CD8-positive, alpha-beta memory T cell (primary cell): ENCODE measurements around the gene LLPH. TPM values are rescaled to one million over a fixed set of nuclear protein-coding genes. Genes with fewer than 3 reads are reported as not detected.

ENCODE experiments used
- CTCF ChIA-PET: fragments of 350-600 bp; sonication (Branson Sonifier 250); formaldehyde crosslinking; loops from one replicate; lab custom pipeline; 2021; ENCODE audit warnings: antibody characterized with exemption; lab: Charles Lee
- POLR2A ChIA-PET: fragments of 350-600 bp; sonication (Branson Sonifier 250); formaldehyde crosslinking; loops from one replicate; lab custom pipeline; 2021; ENCODE audit warnings: antibody characterized with exemption; lab: Charles Lee
- DNase-seq, 5 donors: peaks; one replicate each; pipeline versions ENCODE4 v3.0.0 to v3.0.0-alpha.2; 2020 to 2022; ENCODE audit warnings: mixed read lengths in 1 of 5
- H3K27ac ChIP-seq: one replicate; pipeline ENCODE4 v1.7.0; 2013; ENCODE audit warnings: low read depth, mild to moderate bottlenecking, low read length, moderate library complexity
- H3K27me3 ChIP-seq: 2 replicates; pipeline ENCODE4 v1.7.0; 2013; ENCODE audit warnings: low read length, mild to moderate bottlenecking; ENCODE audit not compliant: insufficient read depth, poor library complexity, severe bottlenecking
- H3K36me3 ChIP-seq: 2 replicates; pipeline ENCODE4 v1.7.0; 2013; ENCODE audit warnings: mild to moderate bottlenecking, low read length, moderate library complexity; ENCODE audit not compliant: insufficient read depth
- H3K4me1 ChIP-seq: 2 replicates; pipeline ENCODE4 v1.7.0; 2013; ENCODE audit warnings: mild to moderate bottlenecking, low read length, moderate library complexity; ENCODE audit not compliant: insufficient read depth
- H3K4me3 ChIP-seq: 2 replicates; pipeline ENCODE4 v1.7.0; 2013; ENCODE audit warnings: mild to moderate bottlenecking, low read length
- H3K9me3 ChIP-seq: 2 replicates; pipeline ENCODE4 v1.7.0; 2013; ENCODE audit warnings: mild to moderate bottlenecking, low read length
- H3K27ac Mint-ChIP-seq, 8 donors: one replicate each; pipeline ENCODE4 v1.8.0; 2020 to 2021; ENCODE audit warnings: mixed read lengths in 8 of 8, mild to moderate bottlenecking in 6 of 8, inconsistent platforms in 3 of 8, moderate library complexity in 3 of 8
- H3K27me3 Mint-ChIP-seq, 2 donors: one replicate each; pipeline ENCODE4 v1.8.0; 2020 to 2021; ENCODE audit warnings: mixed read lengths in 2 of 2, mild to moderate bottlenecking in 1 of 2, moderate library complexity in 1 of 2
- H3K36me3 Mint-ChIP-seq, 3 donors: one replicate each; pipeline ENCODE4 v1.8.0; 2020 to 2021; ENCODE audit warnings: mixed read lengths in 3 of 3, inconsistent platforms in 1 of 3, mild to moderate bottlenecking in 1 of 3
- H3K4me1 Mint-ChIP-seq, 3 donors: one replicate each; pipeline ENCODE4 v1.8.0; 2020 to 2021; ENCODE audit warnings: mixed read lengths in 3 of 3, inconsistent platforms in 1 of 3, mild to moderate bottlenecking in 1 of 3
- H3K4me3 Mint-ChIP-seq, 7 donors: one replicate each; pipeline ENCODE4 v1.8.0; 2020 to 2021; ENCODE audit warnings: mixed read lengths in 7 of 7, mild to moderate bottlenecking in 6 of 7, moderate library complexity in 4 of 7, inconsistent platforms in 2 of 7
- H3K9me3 Mint-ChIP-seq, 5 donors: one replicate each; pipeline ENCODE4 v1.8.0; 2020 to 2022; ENCODE audit warnings: mixed read lengths in 5 of 5, mild to moderate bottlenecking in 3 of 5, moderate library complexity in 2 of 5, inconsistent platforms in 1 of 5
- polyA plus RNA-seq: library from polyadenylated mRNA; unstranded; fragments of 300-500 nt; fragmentation: Illumina TruSeq; gene quantifications from one replicate; pipeline ENCODE4 v1.2.3, GENCODE V29; 2021
- total RNA-seq, 2 experiments: library from RNA; stranded (reverse); gene quantifications; one replicate each; pipeline ENCODE4 v1.2.3, GENCODE V29; 2021

Gene LLPH
- total and polyA plus RNA-seq, 3 experiments from 2014 or later = 45.7 to 49.3 (median 47.7) TPM

DNA sequence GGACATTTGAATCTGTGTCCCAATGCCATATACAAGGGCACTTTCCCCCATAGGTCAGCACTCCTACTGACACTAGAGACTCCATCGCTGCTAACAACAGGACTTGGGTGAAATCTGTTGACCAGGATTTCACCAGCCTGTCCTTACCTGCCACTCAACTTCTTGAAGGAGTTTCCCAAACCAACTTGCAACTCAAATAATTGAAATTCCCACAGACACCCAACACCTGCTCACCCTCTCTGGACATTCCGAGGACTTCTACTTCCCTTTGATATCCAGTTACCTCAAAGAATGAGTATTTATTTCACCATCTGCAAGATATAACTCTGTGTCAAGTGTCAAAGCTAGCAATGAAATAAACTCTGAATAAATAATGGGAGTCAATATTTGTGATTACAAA is 44.6 kb downstream of the LLPH start:
- no peak for DNase-seq
- no peaks in the 10 kb centered on the region for H3K4me1 ChIP-seq
- H3K4me3 ChIP-seq = no peak overlapping the region
- CTCF ChIA-PET = no interaction called here
- peaks cover 26 to 54% of the 10 kb centered on the region in 2 donors for H3K27me3 Mint-ChIP-seq
- H3K27me3 ChIP-seq = peaks cover 2% of the 10 kb centered on the region
- no peaks in the 10 kb centered on the region for H3K4me1 Mint-ChIP-seq
- peak overlapping the region in 1 of 8 donors; percentile 29 for H3K27ac Mint-ChIP-seq
- POLR2A ChIA-PET = no interaction called here
- H3K4me3 Mint-ChIP-seq = no peak overlapping the region
- H3K27ac ChIP-seq = no peak overlapping the region
- H3K9me3 Mint-ChIP-seq = peaks cover 0 to 9% (median 3%) of the 10 kb centered on the region in 5 donors
- no peaks in the 10 kb centered on the region for H3K36me3 Mint-ChIP-seq
- H3K9me3 ChIP-seq = no peaks in the 10 kb centered on the region
- no peaks in the 10 kb centered on the region for H3K36me3 ChIP-seq

DNA sequence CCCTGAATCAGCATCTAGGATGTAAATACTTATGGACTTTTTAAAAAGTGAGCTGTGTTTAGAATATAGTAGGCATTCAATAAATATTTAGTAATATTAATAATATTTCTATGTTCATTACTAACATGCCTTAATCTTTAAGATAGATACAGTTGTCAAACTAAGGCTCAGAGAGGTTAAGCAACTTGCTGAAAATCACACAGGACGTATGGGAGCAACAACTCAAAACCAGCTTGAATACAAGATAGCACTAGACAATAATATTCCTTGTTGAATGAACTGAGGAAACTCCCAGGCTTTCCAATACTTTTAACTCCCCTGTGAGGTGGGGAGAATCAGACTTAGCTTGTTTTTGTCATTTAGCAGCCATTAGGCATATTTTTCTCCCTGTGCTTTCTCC is 45.3 kb downstream of the LLPH start:
- DNase-seq = no peak
- H3K4me1 Mint-ChIP-seq = no peaks in the 10 kb centered on the region
- peak overlapping the region in 1 of 8 donors; percentile 12 for H3K27ac Mint-ChIP-seq
- H3K4me3 Mint-ChIP-seq = no peak overlapping the region
- Histone ChIP-seq H3K36me3 (no peaks in the 10 kb centered on the region), H3K4me3 (no peak overlapping the region), H3K27ac (no peak overlapping the region), H3K9me3 (no peaks in the 10 kb centered on the region), H3K27me3 (peaks cover 2% of the 10 kb centered on the region), H3K4me1 (no peaks in the 10 kb centered on the region)
- peaks cover 0 to 9% (median 3%) of the 10 kb centered on the region in 5 donors for H3K9me3 Mint-ChIP-seq
- no peaks in the 10 kb centered on the region for H3K36me3 Mint-ChIP-seq
- POLR2A ChIA-PET = no interaction called here
- CTCF ChIA-PET = no interaction called here
- H3K27me3 Mint-ChIP-seq = peaks cover 23 to 51% of the 10 kb centered on the region in 2 donors

DNA sequence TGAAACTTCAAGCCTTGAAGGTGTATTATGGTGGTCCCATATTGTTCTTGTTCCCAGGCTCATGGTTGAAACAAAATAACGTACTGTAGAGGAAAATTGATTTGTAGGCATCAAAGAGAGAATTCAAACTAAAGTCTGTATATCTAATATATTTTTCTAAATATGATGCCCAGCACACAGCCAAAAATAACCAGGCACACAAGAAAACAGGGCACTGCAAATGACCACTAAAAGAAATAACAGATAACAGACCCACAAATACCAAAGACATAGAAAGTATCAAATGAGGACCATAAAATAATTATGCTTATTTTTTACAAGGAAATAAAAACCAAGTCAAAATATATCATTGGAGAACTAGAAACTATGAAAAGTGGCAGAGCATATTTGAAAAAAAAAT is 46.8 kb downstream of the LLPH start:
- Histone ChIP-seq H3K4me3 (no peak overlapping the region), H3K36me3 (no peaks in the 10 kb centered on the region), H3K27me3 (peaks cover 2% of the 10 kb centered on the region), H3K9me3 (no peaks in the 10 kb centered on the region), H3K4me1 (no peaks in the 10 kb centered on the region), H3K27ac (no peak overlapping the region)
- ChIA-PET POLR2A (no interaction called here), CTCF (no interaction called here)
- DNase-seq = no peak
- no peak overlapping the region for H3K4me3 Mint-ChIP-seq
- H3K9me3 Mint-ChIP-seq = peaks cover 0 to 9% (median 3%) of the 10 kb centered on the region in 5 donors
- H3K27me3 Mint-ChIP-seq = peaks cover 22 to 51% of the 10 kb centered on the region in 2 donors
- no peaks in the 10 kb centered on the region for H3K4me1 Mint-ChIP-seq
- no peaks in the 10 kb centered on the region for H3K36me3 Mint-ChIP-seq
- no peak overlapping the region for H3K27ac Mint-ChIP-seq

GRCh38 chr12:66082744-66083143 is 47.8 kb downstream of the LLPH start:
- H3K4me3 Mint-ChIP-seq = no peak overlapping the region
- peaks cover 22 to 53% of the 10 kb centered on the region in 2 donors for H3K27me3 Mint-ChIP-seq
- POLR2A ChIA-PET = no interaction called here
- H3K9me3 Mint-ChIP-seq = peaks cover 0 to 9% (median 3%) of the 10 kb centered on the region in 5 donors
- H3K9me3 ChIP-seq = no peaks in the 10 kb centered on the region
- H3K27me3 ChIP-seq = no peaks in the 10 kb centered on the region
- no peaks in the 10 kb centered on the region for H3K36me3 ChIP-seq
- no peaks in the 10 kb centered on the region for H3K4me1 Mint-ChIP-seq
- no peak for DNase-seq
- no peaks in the 10 kb centered on the region for H3K4me1 ChIP-seq
- H3K36me3 Mint-ChIP-seq = no peaks in the 10 kb centered on the region
- no peak overlapping the region for H3K27ac Mint-ChIP-seq
- H3K4me3 ChIP-seq = no peak overlapping the region
- H3K27ac ChIP-seq = no peak overlapping the region
- CTCF ChIA-PET = no interaction called here

DNA sequence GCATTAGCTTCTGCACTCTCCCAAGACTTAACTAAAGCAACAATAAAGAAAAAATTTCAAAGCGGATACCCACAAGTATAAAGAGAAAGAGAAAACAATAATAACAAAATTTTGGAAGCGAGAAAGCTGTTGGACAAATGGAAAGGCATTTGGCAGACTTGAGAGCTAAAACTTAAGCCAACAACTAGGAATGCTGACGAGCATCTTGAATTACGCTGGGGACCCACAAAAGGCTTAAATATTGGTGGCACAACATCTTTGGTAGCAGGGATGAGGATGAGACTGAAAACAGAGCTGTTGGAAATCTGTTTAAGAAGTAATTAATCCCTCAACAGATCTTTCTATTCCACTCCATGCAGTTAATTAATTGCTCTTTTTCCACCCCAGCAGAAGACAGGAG is 49.8 kb downstream of the LLPH start:
- Mint-ChIP-seq H3K4me1 (no peaks in the 10 kb centered on the region), H3K4me3 (no peak overlapping the region), H3K27ac (no peak overlapping the region), H3K27me3 (peaks cover 17 to 52% of the 10 kb centered on the region in 2 donors), H3K9me3 (peaks cover 0 to 9% (median 3%) of the 10 kb centered on the region in 5 donors), H3K36me3 (no peaks in the 10 kb centered on the region)
- CTCF ChIA-PET = no interaction called here
- no peaks in the 10 kb centered on the region for H3K27me3 ChIP-seq
- no peak overlapping the region for H3K27ac ChIP-seq
- DNase-seq = no peak
- POLR2A ChIA-PET = no interaction called here
- H3K9me3 ChIP-seq = no peaks in the 10 kb centered on the region
- no peaks in the 10 kb centered on the region for H3K4me1 ChIP-seq
- no peak overlapping the region for H3K4me3 ChIP-seq
- no peaks in the 10 kb centered on the region for H3K36me3 ChIP-seq

- Mint-ChIP-seq H3K4me3 (no peak overlapping the region), H3K36me3 (no peaks in the 10 kb centered on the region), H3K27me3 (peaks cover 8 to 61% of the 10 kb centered on the region in 2 donors), H3K9me3 (peaks cover 0 to 3% (median 0%) of the 10 kb centered on the region in 5 donors), H3K27ac (no peak overlapping the region), H3K4me1 (peaks cover 0 to 3% (median 0%) of the 10 kb centered on the region in 3 donors)
- DNase-seq = no peak
- no peak overlapping the region for H3K27ac ChIP-seq
- no peak overlapping the region for H3K4me3 ChIP-seq
- ChIA-PET POLR2A (no interaction called here), CTCF (no interaction called here)
- H3K27me3 ChIP-seq = no peaks in the 10 kb centered on the region
- H3K4me1 ChIP-seq = no peaks in the 10 kb centered on the region
- H3K36me3 ChIP-seq = no peaks in the 10 kb centered on the region
- H3K9me3 ChIP-seq = no peaks in the 10 kb centered on the region
These were observed 53.0 kb downstream of the LLPH start for GRCh38 chr12:66077542-66077941.

DNA sequence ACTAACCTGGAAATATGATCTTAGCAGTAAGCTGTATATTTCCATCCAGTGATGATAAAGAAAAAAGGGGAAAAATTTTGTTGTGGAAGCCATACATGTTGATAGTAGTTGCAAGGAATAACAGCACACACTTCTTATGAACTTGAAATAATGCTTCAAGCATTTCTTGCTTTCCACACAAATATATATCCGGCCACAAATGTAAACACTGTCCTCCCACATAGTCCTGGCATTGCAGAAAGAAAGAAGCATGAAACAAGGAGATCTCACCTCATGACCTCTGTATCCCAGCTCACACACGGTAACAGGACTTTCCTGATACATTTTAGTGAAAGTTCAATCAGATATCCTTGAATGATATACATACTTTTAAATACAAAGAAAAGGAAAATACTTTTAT is 56.0 kb downstream of the LLPH start:
- H3K4me1 Mint-ChIP-seq = peaks cover 0 to 5% (median 0%) of the 10 kb centered on the region in 3 donors
- POLR2A ChIA-PET = no interaction called here
- Histone ChIP-seq H3K4me3 (no peak overlapping the region), H3K9me3 (no peaks in the 10 kb centered on the region), H3K27ac (no peak overlapping the region), H3K4me1 (no peaks in the 10 kb centered on the region), H3K27me3 (no peaks in the 10 kb centered on the region), H3K36me3 (no peaks in the 10 kb centered on the region)
- H3K9me3 Mint-ChIP-seq = peaks cover 0 to 3% (median 0%) of the 10 kb centered on the region in 5 donors
- CTCF ChIA-PET = no interaction called here
- H3K27ac Mint-ChIP-seq = no peak overlapping the region
- H3K4me3 Mint-ChIP-seq = no peak overlapping the region
- no peaks in the 10 kb centered on the region for H3K36me3 Mint-ChIP-seq
- DNase-seq = no peak
- H3K27me3 Mint-ChIP-seq = peaks cover 3 to 56% of the 10 kb centered on the region in 2 donors

- Histone ChIP-seq H3K36me3 (no peaks in the 10 kb centered on the region), H3K4me1 (no peaks in the 10 kb centered on the region), H3K27ac (no peak overlapping the region), H3K9me3 (no peaks in the 10 kb centered on the region), H3K27me3 (no peaks in the 10 kb centered on the region), H3K4me3 (no peak overlapping the region)
- Mint-ChIP-seq H3K9me3 (peaks cover 0 to 3% (median 0%) of the 10 kb centered on the region in 5 donors), H3K36me3 (no peaks in the 10 kb centered on the region), H3K4me3 (no peak overlapping the region), H3K27me3 (peaks cover 1 to 39% of the 10 kb centered on the region in 2 donors), H3K27ac (no peak overlapping the region), H3K4me1 (peaks cover 0 to 5% (median 0%) of the 10 kb centered on the region in 3 donors)
- ChIA-PET CTCF (no interaction called here), POLR2A (no interaction called here)
- DNase-seq = no peak
These were observed 58.0 kb downstream of the LLPH start for GRCh38 chr12:66072566-66072965.
